Measurements from ENCODE around the gene APLF.
"Not testable (repeated sequence)": the region's sequence is repeated elsewhere in the genome, so short reads cannot be mapped to it uniquely, and the experiment has no call there.

Gene APLF

DNA sequence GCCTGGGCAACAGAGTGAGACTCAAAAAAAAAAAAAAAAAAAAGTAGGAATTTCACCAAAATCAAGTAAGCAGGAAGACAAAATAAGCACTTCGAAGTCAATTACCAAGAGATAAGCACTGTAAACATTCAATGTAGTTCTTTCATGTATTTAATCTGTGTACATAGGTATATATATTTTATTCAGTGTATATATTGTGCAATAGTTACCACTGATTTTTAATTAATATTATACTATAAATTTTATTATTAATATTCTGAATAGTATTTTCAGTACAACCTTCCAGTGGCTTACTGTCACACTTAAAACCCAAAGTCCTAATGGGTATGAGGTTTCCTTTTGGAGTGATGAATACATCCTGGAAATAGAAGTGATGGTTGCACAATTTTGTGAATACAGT lies 9.1 kb downstream of the APLF start:
- DNase-seq, result no peak

- no peak for DNase-seq
Observed at GRCh38 chr2:68478688-68479087, 11.3 kb downstream of the APLF start.

- DNase-seq, result no peak
Observed at GRCh38 chr2:68482296-68482820, 15.0 kb downstream of the APLF start.

GRCh38 chr2:68483011-68483410 lies 15.6 kb downstream of the APLF start:
- no peak for DNase-seq

DNA sequence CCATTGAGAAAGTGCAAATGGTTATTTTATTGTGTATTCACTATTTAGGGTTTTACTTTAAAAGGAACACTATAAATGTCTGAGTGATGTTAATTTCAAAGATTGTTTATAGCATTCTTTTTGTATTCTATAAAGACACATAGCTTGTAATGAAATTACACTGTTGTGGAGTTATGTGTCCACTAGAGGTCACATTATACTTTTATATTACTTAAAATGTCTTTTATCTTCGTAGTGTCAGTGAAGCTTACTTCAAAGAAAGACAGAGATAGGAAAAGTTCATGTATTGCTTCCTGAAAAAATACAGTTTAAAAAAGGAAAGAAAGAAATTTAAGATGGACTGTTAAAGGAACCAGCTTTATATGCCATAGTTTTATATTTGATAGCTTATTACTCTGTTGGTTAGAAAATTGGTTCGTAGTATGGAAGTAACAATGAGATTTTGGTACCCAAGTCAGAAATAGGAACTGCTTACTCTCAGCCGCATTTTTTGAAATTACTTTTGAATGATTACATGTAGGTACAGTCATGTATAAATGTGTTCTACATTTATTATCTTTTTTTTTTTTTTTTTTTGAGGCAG lies 20.5 kb downstream of the APLF start:
- DNase-seq, result no peak

- DNase-seq, result not testable (repeated sequence)
Observed at GRCh38 chr2:68488605-68489004, 21.2 kb downstream of the APLF start.

DNA sequence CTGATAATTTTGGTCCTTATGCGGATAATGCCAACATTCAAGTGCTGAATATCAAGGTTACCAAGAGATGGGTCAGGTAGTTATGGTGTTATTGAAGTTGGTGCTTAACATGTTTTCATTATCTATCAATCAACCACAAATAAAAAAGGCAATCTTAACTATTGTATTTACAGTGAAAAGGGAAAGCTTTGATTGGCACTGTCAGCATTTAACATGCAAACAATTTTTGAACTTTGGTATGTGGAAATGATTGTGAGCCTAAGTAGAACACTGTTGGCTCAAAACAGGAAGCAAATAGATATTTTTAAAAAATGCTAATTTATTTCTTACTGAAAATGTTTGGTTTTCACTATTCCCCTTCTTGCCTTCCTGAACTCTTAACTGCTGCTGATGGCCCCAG lies 21.9 kb downstream of the APLF start:
- DNase-seq, result no peak

DNA sequence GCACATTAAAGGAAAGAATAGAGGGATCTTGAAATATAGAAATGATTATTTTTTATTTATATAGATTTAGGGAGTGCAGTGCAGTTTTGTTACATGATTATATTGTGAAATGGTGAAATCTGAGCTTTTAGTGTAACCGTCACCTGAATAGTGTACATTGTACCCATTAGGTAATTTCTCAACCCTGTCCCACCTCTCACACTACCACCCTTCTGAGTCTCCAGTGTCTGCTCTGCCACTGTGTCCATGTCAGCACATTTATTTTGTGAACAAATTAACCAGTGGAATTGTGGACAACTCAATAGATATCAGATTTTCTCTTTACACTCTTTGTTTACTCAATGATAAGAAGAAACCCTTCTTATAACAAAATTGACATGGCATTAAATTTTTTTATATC lies 24.2 kb downstream of the APLF start:
- DNase-seq, result no peak

GRCh38 chr2:68499133-68499532 lies 31.7 kb downstream of the APLF start:
- no peak for DNase-seq

- DNase-seq, result no peak
Observed at GRCh38 chr2:68500649-68501048, 33.3 kb downstream of the APLF start.

DNA sequence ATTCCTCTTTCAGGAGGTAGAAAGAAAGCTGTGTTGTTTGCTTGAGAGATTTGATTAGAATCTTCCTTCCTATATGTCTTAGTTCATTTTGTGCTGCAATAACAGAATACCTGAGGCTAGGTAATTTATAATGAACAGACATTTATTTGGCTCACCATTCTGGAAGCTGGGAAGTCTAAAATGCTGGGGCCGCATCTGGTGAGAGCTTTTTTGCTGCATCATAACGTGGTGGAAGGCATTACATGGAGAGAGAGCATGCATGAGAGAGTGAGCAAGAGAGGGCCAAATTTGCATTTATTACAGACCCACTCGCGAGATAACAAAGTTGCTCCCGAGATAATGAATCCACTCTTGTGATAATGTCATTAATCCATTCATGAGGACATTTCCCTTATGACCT lies 34.4 kb downstream of the APLF start:
- DNase-seq, result no peak

DNA sequence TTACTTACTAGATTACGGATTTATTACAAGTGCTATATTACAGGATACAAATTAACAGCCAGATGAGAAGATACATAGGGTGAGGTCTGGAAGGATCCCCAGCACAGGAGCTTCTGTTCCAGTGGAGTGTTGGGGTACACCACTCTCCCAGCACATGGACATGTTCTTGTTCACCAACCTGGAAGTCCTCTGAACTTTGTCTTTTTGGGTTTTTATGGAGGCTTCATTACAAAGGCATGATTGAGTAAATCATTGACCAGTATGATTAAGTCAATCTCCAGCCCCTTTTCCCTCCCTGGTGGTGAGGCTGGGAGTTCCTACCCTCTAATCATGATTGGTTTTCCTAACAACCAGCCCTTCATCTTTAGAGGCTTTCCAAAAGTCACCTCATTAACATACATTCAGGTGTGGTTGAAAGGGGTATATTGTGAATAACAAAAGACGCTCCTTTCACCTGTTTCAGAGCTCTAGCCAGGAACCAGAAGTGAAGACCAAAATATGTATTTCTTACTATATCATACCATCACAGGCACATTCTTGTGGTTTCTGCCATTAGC lies 38.3 kb downstream of the APLF start:
- no peak for DNase-seq

- DNase-seq, result no peak
Observed at GRCh38 chr2:68506170-68506569, 38.8 kb downstream of the APLF start.

- no peak for DNase-seq
Observed at GRCh38 chr2:68512326-68512725, 44.9 kb downstream of the APLF start.

DNA sequence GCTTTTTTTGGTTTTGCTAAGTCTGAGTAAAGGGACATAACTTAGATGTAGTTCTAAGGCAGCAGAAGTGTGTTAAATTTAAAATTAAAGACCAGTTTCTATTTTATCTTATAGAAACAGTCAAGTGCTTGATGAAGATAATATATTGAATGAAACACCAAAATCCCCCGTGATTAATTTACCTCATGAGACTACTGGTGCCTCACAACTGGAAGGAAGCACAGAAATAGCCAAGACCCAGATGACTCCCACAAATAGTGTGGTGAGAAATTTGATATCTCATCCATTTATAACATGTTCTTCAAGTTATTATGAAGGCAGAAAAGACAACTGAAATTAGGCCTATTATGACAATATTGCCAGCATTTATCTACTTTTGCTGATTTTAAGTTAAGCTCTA lies 45.6 kb downstream of the APLF start:
- DNase-seq, result no peak

GRCh38 chr2:68514316-68514929 lies 47.0 kb downstream of the APLF start:
- DNase-seq, result no peak

GRCh38 chr2:68516051-68516955 lies 48.9 kb downstream of the APLF start:
- DNase-seq, result no peak

GRCh38 chr2:68519236-68519635 lies 51.9 kb downstream of the APLF start:
- DNase-seq, result no peak

DNA sequence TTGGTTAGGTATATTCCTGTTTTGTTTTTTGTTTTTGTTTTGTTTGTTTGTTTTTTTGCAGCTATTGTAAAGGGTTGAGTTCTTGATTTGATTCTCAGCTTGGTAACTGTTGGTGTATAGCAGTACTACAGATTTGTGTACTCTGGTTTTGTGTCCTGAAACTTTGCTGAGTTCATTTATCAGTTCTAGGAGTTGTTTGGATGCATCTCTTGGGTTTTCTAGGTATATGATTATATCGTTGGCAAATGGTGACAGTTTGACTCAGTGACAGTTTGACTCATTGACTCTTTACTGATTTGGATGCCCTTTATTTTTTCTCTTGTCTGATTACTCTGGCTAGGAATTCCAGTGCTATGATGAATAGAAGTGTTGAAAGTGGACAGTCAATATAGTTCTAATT lies 53.7 kb downstream of the APLF start:
- no peak for DNase-seq

GRCh38 chr2:68526943-68527342 lies 59.6 kb downstream of the APLF start:
- not testable (repeated sequence) for DNase-seq

- DNase-seq, result not testable (repeated sequence)
Observed at GRCh38 chr2:68527343-68528081, 60.1 kb downstream of the APLF start.

GRCh38 chr2:68529156-68529555 lies 61.8 kb downstream of the APLF start:
- not testable (repeated sequence) for DNase-seq

DNA sequence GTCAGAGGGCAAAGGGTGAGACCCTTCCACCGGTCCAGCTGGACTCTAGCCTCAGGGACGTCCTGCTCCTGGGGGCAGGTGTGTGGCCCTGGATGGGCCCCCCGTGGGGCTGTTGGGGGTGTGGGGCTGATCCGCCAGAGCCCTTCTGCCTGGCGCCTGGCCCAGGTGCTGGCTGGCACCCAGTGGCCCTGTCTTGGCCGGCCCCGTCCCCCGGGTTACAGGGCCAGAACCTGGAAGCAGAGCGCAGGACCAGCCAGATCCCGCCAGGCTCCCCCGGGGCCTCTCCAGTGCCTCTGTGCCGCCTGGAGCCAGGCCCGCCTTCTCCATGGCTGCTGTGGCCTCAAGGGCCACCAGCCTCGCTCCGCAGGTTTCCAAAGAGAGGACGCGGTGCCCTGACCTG lies 62.3 kb downstream of the APLF start:
- not testable (repeated sequence) for DNase-seq
